ENCODE measurements around the gene SMARCAD1. TPM values are rescaled to one million over a fixed set of nuclear protein-coding genes. Genes with fewer than 3 reads are reported as not detected.

The SMARCAD1 gene
- total RNA-seq, 4 donors from 2014 or later, result 14.2 to 27.7 (median 18.4) TPM

- DNase-seq, result no peak
- no peaks in the 10 kb centered on the region for H3K27me3 ChIP-seq
- no peaks in the 10 kb centered on the region for H3K4me1 ChIP-seq
- peaks cover 0 to 38% (median 15%) of the 10 kb centered on the region in 4 donors for H3K36me3 ChIP-seq
- in situ Hi-C loops (cut with MboI; ENCODE audit: low pct_ligation_motif_present in 1 of 4, low pct_unique_long_range_greater_than_20kb in 1 of 4, low sequenced_read_pairs in 3 of 4) (no loop called here), intact Hi-C loops (cut with DNase I; ENCODE audit: low total_unique reads) (no loop called here)
- H3K4me3 ChIP-seq, result no peak overlapping the region
- TF ChIP-seq CTCF (IDR thresholded peaks at IDR 0.05) (no peak), POLR2A (IDR thresholded peaks at IDR 0.05) (no peak), POLR2AphosphoS5 (IDR thresholded peaks at IDR 0.05) (no peak), EP300 (IDR thresholded peaks at IDR 0.05; ENCODE audit: low read depth) (no peak)
- H3K27ac ChIP-seq, result no peak overlapping the region
- WGBS, 2 donors (ENCODE audit: low coverage in 1 of 2), result 68 to 75% methylated on average over 2 of the region's 2 CpGs
- no peaks in the 10 kb centered on the region for H3K9me3 ChIP-seq
Observed at GRCh38 chr4:94238160-94238559, 30.5 kb downstream of the SMARCAD1 start.

- no peak for DNase-seq
- Histone ChIP-seq H3K4me3 (no peak overlapping the region), H3K36me3 (peaks cover 0 to 50% (median 18%) of the 10 kb centered on the region in 4 donors), H3K27ac (no peak overlapping the region), H3K4me1 (no peaks in the 10 kb centered on the region), H3K27me3 (no peaks in the 10 kb centered on the region), H3K9me3 (no peaks in the 10 kb centered on the region)
- TF ChIP-seq POLR2A (IDR thresholded peaks at IDR 0.05), result no peak
- TF ChIP-seq POLR2AphosphoS5 (IDR thresholded peaks at IDR 0.05), result no peak
- no peak for TF ChIP-seq EP300 (IDR thresholded peaks at IDR 0.05; ENCODE audit: low read depth)
- no peak for TF ChIP-seq CTCF (IDR thresholded peaks at IDR 0.05)
- intact Hi-C loops (cut with DNase I; ENCODE audit: low total_unique reads) (no loop called here), in situ Hi-C loops (cut with MboI; ENCODE audit: low pct_ligation_motif_present in 1 of 4, low pct_unique_long_range_greater_than_20kb in 1 of 4, low sequenced_read_pairs in 3 of 4) (no loop called here)
Observed at GRCh38 chr4:94240384-94240783, 32.7 kb downstream of the SMARCAD1 start.

GRCh38 chr4:94244087-94244828 lies 36.6 kb downstream of the SMARCAD1 start:
- in situ Hi-C loops (cut with MboI; ENCODE audit: low pct_ligation_motif_present in 1 of 4, low pct_unique_long_range_greater_than_20kb in 1 of 4, low sequenced_read_pairs in 3 of 4), result no loop called here
- 83 to 86% methylated on average over 1 to 3 of the region's 3 CpGs for WGBS, 2 donors (ENCODE audit: low coverage in 1 of 2)

GRCh38 chr4:94244829-94245185 lies 37.1 kb downstream of the SMARCAD1 start:
- in situ Hi-C loops (cut with MboI; ENCODE audit: low pct_ligation_motif_present in 1 of 4, low pct_unique_long_range_greater_than_20kb in 1 of 4, low sequenced_read_pairs in 3 of 4) (no loop called here), intact Hi-C loops (cut with DNase I; ENCODE audit: low total_unique reads) (no loop called here)
- H3K27me3 ChIP-seq, result no peaks in the 10 kb centered on the region
- no peak overlapping the region for H3K4me3 ChIP-seq
- no peak overlapping the region for H3K27ac ChIP-seq
- H3K36me3 ChIP-seq, result peaks cover 0 to 37% (median 11%) of the 10 kb centered on the region in 4 donors
- H3K9me3 ChIP-seq, result no peaks in the 10 kb centered on the region
- no peaks in the 10 kb centered on the region for H3K4me1 ChIP-seq
- WGBS, 2 donors (ENCODE audit: low coverage in 1 of 2), result 88 to 90% methylated on average over 1 to 2 of the region's 2 CpGs
- DNase-seq, result no peak
- no peak for TF ChIP-seq CTCF (IDR thresholded peaks at IDR 0.05)
- TF ChIP-seq EP300 (IDR thresholded peaks at IDR 0.05; ENCODE audit: low read depth), result no peak
- TF ChIP-seq POLR2AphosphoS5 (IDR thresholded peaks at IDR 0.05), result no peak
- no peak for TF ChIP-seq POLR2A (IDR thresholded peaks at IDR 0.05)

More at GRCh38 chr4:94244087-94244828, 36.6 kb downstream of the SMARCAD1 start:
- no peak overlapping the region for H3K27ac ChIP-seq
- intact Hi-C loops (cut with DNase I; ENCODE audit: low total_unique reads), result no loop called here
- H3K4me1 ChIP-seq, result no peaks in the 10 kb centered on the region
- peaks cover 0 to 37% (median 11%) of the 10 kb centered on the region in 4 donors for H3K36me3 ChIP-seq
- TF ChIP-seq CTCF (IDR thresholded peaks at IDR 0.05) (no peak), POLR2AphosphoS5 (IDR thresholded peaks at IDR 0.05) (no peak), POLR2A (IDR thresholded peaks at IDR 0.05) (no peak), EP300 (IDR thresholded peaks at IDR 0.05; ENCODE audit: low read depth) (no peak)
- no peak overlapping the region for H3K4me3 ChIP-seq
- no peaks in the 10 kb centered on the region for H3K27me3 ChIP-seq
- no peak for DNase-seq
- H3K9me3 ChIP-seq, result no peaks in the 10 kb centered on the region

Data from transverse colon (tissue), 4 donors.